IMR-90 (cell line): Measurements from ENCODE around the gene PLEKHH2. TPM values are rescaled to one million over a fixed set of nuclear protein-coding genes. Genes with fewer than 3 reads are reported as not detected.

ENCODE experiments used
- ATAC-seq: fragments of 200-7000 bp; cut with Tn5 transposase; 2 replicates; pipeline ENCODE4 v1.9.1; 2020; ENCODE audit warnings: low read depth, mild to moderate bottlenecking, moderate library complexity
- BruUV-seq: library from RNA; stranded (reverse); fragments of 400-500 nt; replicated peaks from 2 replicates; lab custom pipeline; 2021; lab: Mats Ljungman, UMichigan
- CTCF ChIA-PET: fragments of 300-600 bp; formaldehyde crosslinking; extraction: SDS; loops from one replicate; lab custom pipeline; 2021; ENCODE audit warnings: antibody characterized with exemption; lab: Yijun Ruan, JAX
- POLR2A ChIA-PET: fragments of 300-600 bp; sonication (Branson Sonifier 250); formaldehyde crosslinking; loops from one replicate; lab custom pipeline; 2022; ENCODE audit warnings: antibody characterized with exemption; ENCODE audit not compliant: unreplicated experiment; lab: Charles Lee
- DNase-seq: peaks from one replicate; pipeline ENCODE4 v3.0.0; 2013
- H2AFZ ChIP-seq: replicated peaks from 2 replicates; pipeline ENCODE3; 2013; ENCODE audit warnings: low read length, mild to moderate bottlenecking; ENCODE audit not compliant: poor library complexity
- H2AK5ac ChIP-seq: 2 replicates; pipeline ENCODE4 v1.6.1; 2013; ENCODE audit warnings: low read depth, low read length, inconsistent platforms
- H2AK9ac ChIP-seq: replicated peaks from 2 replicates; pipeline ENCODE3; 2013; ENCODE audit warnings: mild to moderate bottlenecking, low read depth, low read length, moderate library complexity; ENCODE audit not compliant: poor library complexity
- H2BK120ac ChIP-seq: 2 replicates; pipeline ENCODE4 v1.6.1; 2013; ENCODE audit warnings: low read depth, low read length, inconsistent platforms
- H2BK15ac ChIP-seq: 3 replicates; pipeline ENCODE4 v1.6.1; 2013; ENCODE audit warnings: low read depth, low read length, inconsistent platforms
- H2BK20ac ChIP-seq: 2 replicates; pipeline ENCODE4 v1.6.1; 2013; ENCODE audit warnings: low read depth, mild to moderate bottlenecking, inconsistent platforms, low read length, moderate library complexity
- H2BK5ac ChIP-seq: 2 replicates; pipeline ENCODE4 v1.6.1; 2013; ENCODE audit warnings: mild to moderate bottlenecking, low read depth, low read length, inconsistent platforms; ENCODE audit not compliant: poor library complexity, severe bottlenecking
- H3K14ac ChIP-seq: replicated peaks from 2 replicates; pipeline ENCODE4 v1.6.1; 2013; ENCODE audit warnings: low read depth, low read length, inconsistent platforms
- H3K18ac ChIP-seq: 2 replicates; pipeline ENCODE4 v1.6.1; 2013; ENCODE audit warnings: low read depth, low read length, control low read depth
- H3K23ac ChIP-seq: 2 replicates; pipeline ENCODE4 v1.6.1; 2013; ENCODE audit warnings: low read depth, low read length, inconsistent platforms
- H3K27ac ChIP-seq: 2 replicates; pipeline ENCODE4 v1.5.1; 2013; ENCODE audit warnings: mild to moderate bottlenecking, control low read depth, low read length; ENCODE audit not compliant: insufficient read depth
- H3K27me3 ChIP-seq: 2 replicates; pipeline ENCODE4 v1.6.1; 2013; ENCODE audit warnings: low read length; ENCODE audit not compliant: control insufficient read depth, insufficient read depth
- H3K36me3 ChIP-seq: 2 replicates; pipeline ENCODE4 v1.6.1; 2013; ENCODE audit warnings: low read length, mixed read lengths; ENCODE audit not compliant: control insufficient read depth, insufficient read depth
- H3K4ac ChIP-seq: 2 replicates; pipeline ENCODE4 v1.6.1; 2013; ENCODE audit warnings: low read depth, low read length, inconsistent platforms
- H3K4me1 ChIP-seq: 2 replicates; pipeline ENCODE4 v1.6.1; 2013; ENCODE audit warnings: low read length, mixed read lengths; ENCODE audit not compliant: control insufficient read depth, insufficient read depth
- H3K4me2 ChIP-seq: 2 replicates; pipeline ENCODE4 v1.6.1; 2013; ENCODE audit warnings: low read depth, mild to moderate bottlenecking, control low read depth, low read length, moderate library complexity
- H3K4me3 ChIP-seq: 2 replicates; pipeline ENCODE4 v1.5.1; 2013; ENCODE audit warnings: low read depth, mild to moderate bottlenecking, control low read depth, low read length, moderate library complexity; ENCODE audit not compliant: insufficient read depth
- H3K56ac ChIP-seq: 2 replicates; pipeline ENCODE4 v1.6.1; 2013; ENCODE audit warnings: low read length, inconsistent platforms; ENCODE audit not compliant: insufficient read depth; ENCODE audit errors: extremely low read depth
- H3K79me1 ChIP-seq, 2 experiments: 2 replicates each; pipeline ENCODE4 v1.6.1; 2013; ENCODE audit warnings: low read length in 2 of 2, inconsistent platforms in 1 of 2, low read depth in 1 of 2
- H3K9ac ChIP-seq: 2 replicates; pipeline ENCODE4 v1.6.1; 2013; ENCODE audit warnings: low read depth, low read length, control low read depth
- H3K9me1 ChIP-seq: 2 replicates; pipeline ENCODE4 v1.6.1; 2013; ENCODE audit warnings: low read length, inconsistent platforms; ENCODE audit not compliant: insufficient read depth
- H3K9me3 ChIP-seq: 2 replicates; pipeline ENCODE4 v1.6.1; 2013; ENCODE audit warnings: low read length; ENCODE audit not compliant: control insufficient read depth, insufficient read depth
- H4K20me1 ChIP-seq: 2 replicates; pipeline ENCODE4 v1.6.1; 2013; ENCODE audit warnings: low read length, inconsistent platforms; ENCODE audit not compliant: insufficient read depth
- H4K5ac ChIP-seq: 2 replicates; pipeline ENCODE4 v1.6.1; 2013; ENCODE audit warnings: mild to moderate bottlenecking, low read depth, low read length, control low read depth
- H4K8ac ChIP-seq, 2 experiments: 2 replicates each; pipeline ENCODE4 v1.6.1; 2013; ENCODE audit warnings: low read depth in 2 of 2, low read length in 2 of 2, control low read depth in 1 of 2, inconsistent platforms in 1 of 2
- H4K91ac ChIP-seq: 2 replicates; pipeline ENCODE4 v1.6.1; 2013; ENCODE audit warnings: low read depth, low read length, inconsistent platforms; ENCODE audit not compliant: insufficient read depth
- CEBPB ChIP-seq: IDR thresholded peaks from 2 replicates; pipeline ENCODE4 v1.6.1; 2012; ENCODE audit warnings: low read depth, low read length, improper control_type of control experiment
- FOS ChIP-seq: fragments of 150-350 bp; IDR thresholded peaks from 2 replicates; pipeline ENCODE4 v1.6.1; 2016; ENCODE audit warnings: low read depth, low read length
- MAFK ChIP-seq: IDR thresholded peaks from 2 replicates; pipeline ENCODE4 v1.6.1; 2012; ENCODE audit warnings: low read depth, low read length, improper control_type of control experiment
- MAZ ChIP-seq: IDR thresholded peaks from 2 replicates; pipeline ENCODE4 v1.6.1; 2012; ENCODE audit warnings: low read depth, mild to moderate bottlenecking, low read length, improper control_type of control experiment, moderate library complexity, borderline replicate concordance
- NFE2L2 ChIP-seq: fragments of 150-350 bp; IDR thresholded peaks from 2 replicates; pipeline ENCODE4 v1.6.1; 2016; ENCODE audit warnings: low read depth, mild to moderate bottlenecking, low read length
- RAD21 ChIP-seq: IDR thresholded peaks from 2 replicates; pipeline ENCODE4 v1.6.1; 2012; ENCODE audit warnings: low read length, improper control_type of control experiment
- RCOR1 ChIP-seq: IDR thresholded peaks from 2 replicates; pipeline ENCODE4 v1.6.1; 2012; ENCODE audit warnings: mild to moderate bottlenecking, low read length, improper control_type of control experiment; ENCODE audit not compliant: insufficient replicate concordance
- RFX5 ChIP-seq: IDR thresholded peaks from 2 replicates; pipeline ENCODE4 v1.8.0; 2012; ENCODE audit warnings: low read depth, mild to moderate bottlenecking, low read length, moderate library complexity
- SMC3 ChIP-seq: fragments of 150-350 bp; IDR thresholded peaks from 2 replicates; pipeline ENCODE4 v1.6.1; 2016; ENCODE audit warnings: low read depth, mild to moderate bottlenecking, antibody characterized with exemption, low read length, moderate library complexity
- WGBS, 2 experiments: methylation state at CpG; one replicate each; pipeline versions ENCODE4 v1.1.5 to v1.1.7; 2013; ENCODE audit warnings: missing lambda C conversion rate in 2 of 2; ENCODE audit not compliant: insufficient read length in 1 of 2; ENCODE audit errors: extremely low coverage in 2 of 2; 5-methylcytosine and 5-hydroxymethylcytosine counted together
- dilution Hi-C: fragments of 300-500 bp; cut with HindIII; formaldehyde crosslinking; loops from one replicate; pipeline ENCODE4 v1.14.3; 2018; ENCODE audit warnings: low sequenced_read_pairs; ENCODE audit not compliant: unreplicated experiment
- in situ Hi-C: fragments of 300-500 bp; cut with MboI; formaldehyde crosslinking; loops from 3 replicates; pipeline ENCODE4 v1.14.3; 2019; ENCODE audit warnings: low sequenced_read_pairs, inconsistent platforms, mixed read lengths
- intact Hi-C: fragments of 100-400 bp; cut with micrococcal nuclease; formaldehyde crosslinking; loops from 2 replicates; pipeline ENCODE4 v1.10.0; 2022
- polyA plus RNA-seq, 3 experiments: library from polyadenylated mRNA; depleted of rRNA; stranded (reverse); fragments of >200 nt; gene quantifications; 2 replicates each; pipeline ENCODE4 v1.2.3, GENCODE V29; 2012; ENCODE audit warnings: low replicate concordance in 1 of 3
- total RNA-seq: library from RNA; depleted of rRNA; stranded (reverse); fragments of >200 nt; gene quantifications from 2 replicates; pipeline ENCODE4 v1.2.3, GENCODE V29; 2012
- TF ChIP-seq, protein P1 (sequence below): fragments of 150-350 bp; IDR thresholded peaks from 2 replicates; pipeline ENCODE4 v1.6.1; 2017; ENCODE audit warnings: mild to moderate bottlenecking, antibody characterized with exemption, low read length, low read depth
- TF ChIP-seq, protein P2 (sequence below): conservative IDR thresholded peaks from 2 replicates; pipeline ENCODE4 v1.5.1; 2012; ENCODE audit warnings: mild to moderate bottlenecking, low read depth, low read length, improper control_type of control experiment

PLEKHH2 gene
- total and polyA plus RNA-seq, 2 of the 4 experiments (the other 2 are of a cell fraction) = 2.0 to 3.3 TPM

DNA sequence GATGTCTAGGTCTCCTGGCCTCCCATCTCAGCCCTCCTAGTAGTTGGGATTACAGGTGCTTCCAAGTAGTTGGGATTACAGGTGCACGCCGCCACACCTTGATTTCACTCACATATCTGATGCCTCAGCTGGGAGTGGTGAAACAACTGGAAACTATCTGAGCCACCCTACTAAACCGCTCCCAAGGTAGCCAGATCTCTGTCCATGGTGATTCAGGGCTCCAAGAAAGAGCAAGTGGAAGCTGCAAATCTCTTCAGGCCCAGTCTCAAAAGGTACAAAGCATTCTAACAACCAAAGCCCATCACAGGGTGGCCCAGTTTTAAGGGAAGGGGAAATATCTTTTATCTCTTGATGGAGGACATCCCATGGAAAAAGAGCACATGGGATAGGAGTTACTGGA, 20.2 kb downstream of the PLEKHH2 start:
- Histone ChIP-seq H2AFZ (no peak overlapping the region), H3K9me3 (no peaks in the 10 kb centered on the region), H4K8ac (no peak overlapping the region), H3K4me3 (no peak overlapping the region), H4K91ac (no peak overlapping the region), H2BK5ac (no peak overlapping the region), H2BK120ac (no peak overlapping the region), H2BK20ac (no peak overlapping the region), H3K18ac (no peak overlapping the region), H3K27ac (no peak overlapping the region), H2AK5ac (no peak overlapping the region), H3K27me3 (no peaks in the 10 kb centered on the region; the same call in 1 of the 2 replicates), H2BK15ac (no peak overlapping the region), H3K14ac (no peak overlapping the region), H3K79me1 (no peaks in the 10 kb centered on the region), H4K5ac (no peak overlapping the region), H3K4me2 (no peak overlapping the region), H3K4ac (no peak overlapping the region), H3K9ac (no peak overlapping the region), H3K36me3 (no peaks in the 10 kb centered on the region), H3K23ac (no peak overlapping the region), H4K20me1 (no peaks in the 10 kb centered on the region), H3K9me1 (no peaks in the 10 kb centered on the region), H2AK9ac (no peak overlapping the region), H3K4me1 (no peaks in the 10 kb centered on the region), H3K56ac (no peak overlapping the region)
- dilution Hi-C loops = no loop called here
- no TSS peak for BruUV-seq
- DNase-seq (no peak), ATAC-seq (no peak)
- POLR2A ChIA-PET = no interaction called here
- no CpG with 5 or more reads among the region's 3 CpGs for WGBS, 2 experiments
- in situ Hi-C loops = no loop called here
- TF ChIP-seq NFE2L2 = no peak
- TF ChIP-seq, protein P1, sequence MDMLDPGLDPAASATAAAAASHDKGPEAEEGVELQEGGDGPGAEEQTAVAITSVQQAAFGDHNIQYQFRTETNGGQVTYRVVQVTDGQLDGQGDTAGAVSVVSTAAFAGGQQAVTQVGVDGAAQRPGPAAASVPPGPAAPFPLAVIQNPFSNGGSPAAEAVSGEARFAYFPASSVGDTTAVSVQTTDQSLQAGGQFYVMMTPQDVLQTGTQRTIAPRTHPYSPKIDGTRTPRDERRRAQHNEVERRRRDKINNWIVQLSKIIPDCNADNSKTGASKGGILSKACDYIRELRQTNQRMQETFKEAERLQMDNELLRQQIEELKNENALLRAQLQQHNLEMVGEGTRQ = no peak
- no peak for TF ChIP-seq SMC3
- no peak for TF ChIP-seq RCOR1
- TF ChIP-seq CEBPB = no peak
- no peak for TF ChIP-seq MAZ
- TF ChIP-seq RAD21 = no peak
- no peak for TF ChIP-seq RFX5
- no peak for TF ChIP-seq MAFK
- TF ChIP-seq FOS = no peak
- TF ChIP-seq, protein P2, sequence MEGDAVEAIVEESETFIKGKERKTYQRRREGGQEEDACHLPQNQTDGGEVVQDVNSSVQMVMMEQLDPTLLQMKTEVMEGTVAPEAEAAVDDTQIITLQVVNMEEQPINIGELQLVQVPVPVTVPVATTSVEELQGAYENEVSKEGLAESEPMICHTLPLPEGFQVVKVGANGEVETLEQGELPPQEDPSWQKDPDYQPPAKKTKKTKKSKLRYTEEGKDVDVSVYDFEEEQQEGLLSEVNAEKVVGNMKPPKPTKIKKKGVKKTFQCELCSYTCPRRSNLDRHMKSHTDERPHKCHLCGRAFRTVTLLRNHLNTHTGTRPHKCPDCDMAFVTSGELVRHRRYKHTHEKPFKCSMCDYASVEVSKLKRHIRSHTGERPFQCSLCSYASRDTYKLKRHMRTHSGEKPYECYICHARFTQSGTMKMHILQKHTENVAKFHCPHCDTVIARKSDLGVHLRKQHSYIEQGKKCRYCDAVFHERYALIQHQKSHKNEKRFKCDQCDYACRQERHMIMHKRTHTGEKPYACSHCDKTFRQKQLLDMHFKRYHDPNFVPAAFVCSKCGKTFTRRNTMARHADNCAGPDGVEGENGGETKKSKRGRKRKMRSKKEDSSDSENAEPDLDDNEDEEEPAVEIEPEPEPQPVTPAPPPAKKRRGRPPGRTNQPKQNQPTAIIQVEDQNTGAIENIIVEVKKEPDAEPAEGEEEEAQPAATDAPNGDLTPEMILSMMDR = no peak
- CTCF ChIA-PET = no interaction called here
- intact Hi-C loops = no loop called here
